Chondrocyte (in vitro differentiated cells): ENCODE data around the gene COPB1. TPM values are rescaled to one million over a fixed set of nuclear protein-coding genes. Genes with fewer than 3 reads are reported as not detected.
A peak's percentile ranks its signal among the peaks of the same experiment; 100 is the strongest.

ENCODE experiments used
- DNase-seq: peaks from one replicate; pipeline ENCODE4 v3.0.0; 2021; ENCODE audit warnings: mixed read lengths, low spot score
- H3K27ac Mint-ChIP-seq: one replicate; pipeline ENCODE4 v1.8.0; 2021; ENCODE audit warnings: mild to moderate bottlenecking, moderate library complexity, mixed read lengths; ENCODE audit not compliant: unreplicated experiment
- H3K27me3 Mint-ChIP-seq: 2 replicates; pipeline ENCODE4 v1.8.0; 2021; ENCODE audit warnings: low read depth, mixed read lengths
- H3K36me3 Mint-ChIP-seq: 2 replicates; pipeline ENCODE4 v1.8.0; 2021; ENCODE audit warnings: low read depth, mixed read lengths
- H3K4me1 Mint-ChIP-seq: 2 replicates; pipeline ENCODE4 v1.8.0; 2021; ENCODE audit warnings: low read depth, mild to moderate bottlenecking, mixed read lengths
- H3K4me3 Mint-ChIP-seq: one replicate; pipeline ENCODE4 v1.8.0; 2021; ENCODE audit warnings: mild to moderate bottlenecking, moderate library complexity, mixed read lengths; ENCODE audit not compliant: unreplicated experiment
- H3K9me3 Mint-ChIP-seq: 2 replicates; pipeline ENCODE4 v1.8.0; 2021; ENCODE audit warnings: low read depth, mixed read lengths
- total RNA-seq: library from RNA; stranded (reverse); gene quantifications from 3 replicates; pipeline ENCODE4 v1.2.1, GENCODE V29; 2021
- TF ChIP-seq, protein P1 (sequence below): fragments of 200-600 bp; sonication (generic); IDR thresholded peaks from 2 replicates; pipeline ENCODE4 v1.5.0; 2021; ENCODE audit warnings: antibody characterized with exemption, mild to moderate bottlenecking, moderate library complexity

Gene COPB1
- total RNA-seq, 1 donor from 2014 or later: 168 TPM

DNA sequence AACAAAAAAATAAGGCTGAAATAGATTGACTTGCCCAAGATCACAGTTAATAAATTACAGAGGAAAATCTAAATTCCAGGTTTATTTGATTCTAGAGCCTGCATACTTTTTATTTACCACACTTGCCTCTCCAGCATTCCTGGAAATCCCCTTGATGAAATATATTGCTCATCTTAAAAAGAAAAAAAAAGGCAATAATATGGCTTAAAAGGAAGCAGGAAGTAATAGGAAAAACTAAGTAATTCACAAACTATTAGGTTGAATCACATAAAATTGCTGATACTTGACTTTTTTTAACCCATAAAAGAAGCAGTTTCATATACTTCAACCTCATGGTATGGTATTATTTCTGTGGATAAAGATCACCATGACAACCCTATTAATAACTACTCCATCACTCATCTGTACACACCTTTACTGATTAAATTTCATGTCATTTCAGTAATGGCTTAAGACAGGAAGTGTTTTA lies 52.9 kb downstream of the COPB1 start:
- no peaks in the 10 kb centered on the region for H3K27me3 Mint-ChIP-seq
- TF ChIP-seq, protein P1, sequence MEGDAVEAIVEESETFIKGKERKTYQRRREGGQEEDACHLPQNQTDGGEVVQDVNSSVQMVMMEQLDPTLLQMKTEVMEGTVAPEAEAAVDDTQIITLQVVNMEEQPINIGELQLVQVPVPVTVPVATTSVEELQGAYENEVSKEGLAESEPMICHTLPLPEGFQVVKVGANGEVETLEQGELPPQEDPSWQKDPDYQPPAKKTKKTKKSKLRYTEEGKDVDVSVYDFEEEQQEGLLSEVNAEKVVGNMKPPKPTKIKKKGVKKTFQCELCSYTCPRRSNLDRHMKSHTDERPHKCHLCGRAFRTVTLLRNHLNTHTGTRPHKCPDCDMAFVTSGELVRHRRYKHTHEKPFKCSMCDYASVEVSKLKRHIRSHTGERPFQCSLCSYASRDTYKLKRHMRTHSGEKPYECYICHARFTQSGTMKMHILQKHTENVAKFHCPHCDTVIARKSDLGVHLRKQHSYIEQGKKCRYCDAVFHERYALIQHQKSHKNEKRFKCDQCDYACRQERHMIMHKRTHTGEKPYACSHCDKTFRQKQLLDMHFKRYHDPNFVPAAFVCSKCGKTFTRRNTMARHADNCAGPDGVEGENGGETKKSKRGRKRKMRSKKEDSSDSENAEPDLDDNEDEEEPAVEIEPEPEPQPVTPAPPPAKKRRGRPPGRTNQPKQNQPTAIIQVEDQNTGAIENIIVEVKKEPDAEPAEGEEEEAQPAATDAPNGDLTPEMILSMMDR: no peak
- peaks cover 5% of the 10 kb centered on the region for H3K36me3 Mint-ChIP-seq
- H3K27ac Mint-ChIP-seq: peak overlapping the region; percentile 85
- H3K4me3 Mint-ChIP-seq: no peak overlapping the region
- H3K4me1 Mint-ChIP-seq: peaks cover 64% of the 10 kb centered on the region
- no peaks in the 10 kb centered on the region for H3K9me3 Mint-ChIP-seq
- DNase-seq: no peak

DNA sequence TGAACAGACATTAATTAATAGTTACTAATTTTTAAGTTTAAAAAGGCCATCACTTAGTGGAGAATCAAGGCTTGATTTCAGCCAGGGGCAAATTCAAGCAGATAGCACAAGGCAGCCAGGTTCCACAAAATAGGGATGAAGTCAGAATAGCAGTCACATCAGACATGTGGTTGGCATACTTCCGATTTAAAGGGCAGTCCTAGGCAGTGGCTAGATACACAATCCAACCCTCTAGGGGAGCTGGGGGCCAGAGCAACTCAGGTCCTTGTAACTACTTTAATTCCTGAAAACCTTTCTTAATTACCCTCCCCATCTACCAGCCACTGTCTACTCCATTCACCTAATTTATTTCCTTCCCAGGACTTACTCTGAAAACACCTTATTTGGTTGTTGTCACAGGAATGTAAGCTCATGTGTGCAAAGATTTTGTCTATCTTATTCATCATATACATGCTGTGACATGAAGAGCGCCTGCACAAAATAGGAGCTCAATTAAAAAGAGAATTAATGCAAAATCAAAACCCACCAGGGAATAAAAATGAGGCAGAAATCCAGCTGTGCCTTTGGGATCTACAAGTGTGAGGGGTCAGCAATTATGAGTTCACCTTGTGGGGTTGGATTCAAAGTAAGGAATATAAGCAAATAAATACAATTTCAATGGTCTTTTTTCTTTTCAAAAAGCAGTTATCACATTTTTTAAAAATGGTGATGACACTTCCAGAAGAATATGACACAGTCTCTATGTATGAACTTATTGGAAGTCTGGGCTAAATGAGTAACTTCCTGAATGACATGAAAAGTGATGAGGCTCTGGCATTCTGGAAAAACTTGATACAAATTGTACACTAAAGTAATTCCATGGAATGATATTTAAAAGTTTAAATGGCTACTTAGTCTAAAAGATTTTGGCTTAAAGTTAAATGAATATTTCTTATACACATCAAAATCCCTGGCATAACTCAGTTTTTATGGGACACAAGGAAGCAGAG lies 53.8 kb downstream of the COPB1 start:
- TF ChIP-seq, protein P1: no peak
- Mint-ChIP-seq H3K4me3 (no peak overlapping the region), H3K36me3 (peaks cover 3% of the 10 kb centered on the region), H3K27ac (peak overlapping the region; percentile 85), H3K27me3 (no peaks in the 10 kb centered on the region), H3K4me1 (peaks cover 62% of the 10 kb centered on the region), H3K9me3 (no peaks in the 10 kb centered on the region)
- DNase-seq: no peak

DNA sequence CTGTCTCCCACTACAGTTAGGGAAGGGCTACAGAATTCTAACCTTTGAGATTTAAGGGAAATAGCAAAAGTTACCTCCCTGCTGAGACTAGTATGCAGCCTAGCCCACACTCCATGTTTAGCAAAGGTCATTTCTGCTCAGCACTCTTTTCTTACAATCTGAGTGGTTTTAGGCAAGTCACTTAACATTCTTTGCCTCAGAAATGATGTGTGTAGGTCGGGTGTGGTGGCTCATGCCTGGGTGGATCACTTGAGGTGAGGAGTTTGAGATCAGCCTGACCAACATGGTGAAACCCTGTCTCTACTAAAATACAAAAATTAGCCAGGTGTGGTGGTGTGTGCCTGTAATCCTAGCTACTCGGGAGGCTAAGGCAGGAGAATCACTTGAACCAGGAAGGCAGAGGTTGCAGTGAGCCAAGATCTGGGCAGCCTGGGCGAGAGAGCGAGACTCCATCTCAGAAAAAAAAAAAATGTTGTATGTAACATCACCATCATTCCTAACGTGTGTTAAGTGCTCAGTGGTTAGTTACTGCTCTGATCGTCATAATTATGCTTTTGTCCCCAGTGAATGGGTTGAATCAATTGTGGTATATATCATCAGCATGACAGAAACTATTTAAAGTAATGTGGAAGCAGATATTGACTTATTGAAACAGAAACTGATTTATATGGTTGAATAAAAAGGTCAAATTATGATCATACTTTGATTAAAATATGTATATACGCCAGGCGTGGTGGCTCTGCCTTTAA lies 55.0 kb downstream of the COPB1 start:
- TF ChIP-seq, protein P1: no peak
- H3K9me3 Mint-ChIP-seq: no peaks in the 10 kb centered on the region
- no peak overlapping the region for H3K27ac Mint-ChIP-seq
- peaks cover 57% of the 10 kb centered on the region for H3K4me1 Mint-ChIP-seq
- H3K27me3 Mint-ChIP-seq: no peaks in the 10 kb centered on the region
- DNase-seq: no peak
- no peaks in the 10 kb centered on the region for H3K36me3 Mint-ChIP-seq
- no peak overlapping the region for H3K4me3 Mint-ChIP-seq

GRCh38 chr11:14443638-14444037 lies 56.0 kb downstream of the COPB1 start:
- H3K27me3 Mint-ChIP-seq: no peaks in the 10 kb centered on the region
- H3K27ac Mint-ChIP-seq: no peak overlapping the region
- no peaks in the 10 kb centered on the region for H3K36me3 Mint-ChIP-seq
- no peak for DNase-seq
- TF ChIP-seq, protein P1: no peak
- H3K9me3 Mint-ChIP-seq: no peaks in the 10 kb centered on the region
- peaks cover 47% of the 10 kb centered on the region for H3K4me1 Mint-ChIP-seq
- no peak overlapping the region for H3K4me3 Mint-ChIP-seq
